ENCODE measurements around the gene GIN1. TPM values are rescaled to one million over a fixed set of nuclear protein-coding genes. Genes with fewer than 3 reads are reported as not detected.
"Not testable (repeated sequence)": the region's sequence is repeated elsewhere in the genome, so short reads cannot be mapped to it uniquely, and the experiment has no call there.

Gene GIN1
- 6.9 TPM in 2 replicates for total RNA-seq (2014; rRNA removed; shearing (Covaris generic))
- polyA plus RNA-seq (2015; cell fraction: cytosol; rRNA removed) = 2.3 and 3.7 TPM in 2 replicates
- polyA plus RNA-seq (2015; cell fraction: nucleus; rRNA removed) = 9.6 and 29.8 TPM in 2 replicates

GRCh38 chr5:103119765-103120606, at the start of gene GIN1, which contains the start of gene PPIP5K2:
TSS of gene GIN1 (minus strand) at chr5:103120138. CDS start at chr5:103108707, 11,431 bp downstream.
TSS of gene PPIP5K2 (plus strand) at chr5:103120301. CDS start at chr5:103129590, 9,289 bp downstream.
- peak; percentile 99 for DNase-seq (ENCODE audit: low read depth, low spot score)
- in situ Hi-C loops (cut with HindIII; ENCODE audit: low pct_unique_long_range_greater_than_20kb, low sequenced_read_pairs) = no loop called here

GRCh38 chr5:103166706-103167105, 46.8 kb upstream of the GIN1 start:
- in situ Hi-C loops (cut with HindIII; ENCODE audit: low pct_unique_long_range_greater_than_20kb, low sequenced_read_pairs) = no loop called here
- DNase-seq (ENCODE audit: low read depth, low spot score) = no peak

GRCh38 chr5:103151156-103151555, 31.2 kb upstream of the GIN1 start:
- DNase-seq (ENCODE audit: low read depth, low spot score) = no peak
- in situ Hi-C loops (cut with HindIII; ENCODE audit: low pct_unique_long_range_greater_than_20kb, low sequenced_read_pairs) = no loop called here

- no peak for DNase-seq (ENCODE audit: low read depth, low spot score)
- in situ Hi-C loops (cut with HindIII; ENCODE audit: low pct_unique_long_range_greater_than_20kb, low sequenced_read_pairs) = no loop called here
These were observed 28.3 kb upstream of the GIN1 start for GRCh38 chr5:103148213-103148612.

GRCh38 chr5:103145196-103145595, 25.3 kb upstream of the GIN1 start:
- in situ Hi-C loops (cut with HindIII; ENCODE audit: low pct_unique_long_range_greater_than_20kb, low sequenced_read_pairs) = no loop called here
- DNase-seq (ENCODE audit: low read depth, low spot score) = no peak

GRCh38 chr5:103142132-103142531, 22.2 kb upstream of the GIN1 start:
- in situ Hi-C loops (cut with HindIII; ENCODE audit: low pct_unique_long_range_greater_than_20kb, low sequenced_read_pairs); DNase-seq (ENCODE audit: low read depth, low spot score): not testable (repeated sequence)

- in situ Hi-C loops (cut with HindIII; ENCODE audit: low pct_unique_long_range_greater_than_20kb, low sequenced_read_pairs) = no loop called here
These were observed 19.4 kb upstream of the GIN1 start for GRCh38 chr5:103139264-103139865.

GRCh38 chr5:103138202-103138690, 18.3 kb upstream of the GIN1 start:
- no peak for DNase-seq (ENCODE audit: low read depth, low spot score)
- in situ Hi-C loops (cut with HindIII; ENCODE audit: low pct_unique_long_range_greater_than_20kb, low sequenced_read_pairs) = no loop called here

More at GRCh38 chr5:103139264-103139865, 19.4 kb upstream of the GIN1 start:
- DNase-seq (ENCODE audit: low read depth, low spot score) = peak; percentile 85

- no peak for DNase-seq (ENCODE audit: low read depth, low spot score)
- in situ Hi-C loops (cut with HindIII; ENCODE audit: low pct_unique_long_range_greater_than_20kb, low sequenced_read_pairs) = no loop called here
These were observed 15.5 kb upstream of the GIN1 start for GRCh38 chr5:103135461-103135860.

- in situ Hi-C loops (cut with HindIII; ENCODE audit: low pct_unique_long_range_greater_than_20kb, low sequenced_read_pairs) = no loop called here
- DNase-seq (ENCODE audit: low read depth, low spot score) = no peak
These were observed 13.3 kb upstream of the GIN1 start for GRCh38 chr5:103133231-103133630.

- in situ Hi-C loops (cut with HindIII; ENCODE audit: low pct_unique_long_range_greater_than_20kb, low sequenced_read_pairs) = no loop called here
- DNase-seq (ENCODE audit: low read depth, low spot score) = no peak
These were observed 12.7 kb upstream of the GIN1 start for GRCh38 chr5:103132684-103133083.

GRCh38 chr5:103128202-103128601, 8.3 kb upstream of the GIN1 start:
- in situ Hi-C loops (cut with HindIII; ENCODE audit: low pct_unique_long_range_greater_than_20kb, low sequenced_read_pairs) = no loop called here
- no peak for DNase-seq (ENCODE audit: low read depth, low spot score)

GRCh38 chr5:103127292-103127817, 7.4 kb upstream of the GIN1 start:
- DNase-seq (ENCODE audit: low read depth, low spot score) = no peak
- in situ Hi-C loops (cut with HindIII; ENCODE audit: low pct_unique_long_range_greater_than_20kb, low sequenced_read_pairs) = no loop called here

- in situ Hi-C loops (cut with HindIII; ENCODE audit: low pct_unique_long_range_greater_than_20kb, low sequenced_read_pairs) = no loop called here
- no peak for DNase-seq (ENCODE audit: low read depth, low spot score)
These were observed 6.6 kb upstream of the GIN1 start for GRCh38 chr5:103126557-103126956.

GRCh38 chr5:103122242-103122641, 2.3 kb upstream of the GIN1 start:
- no peak for DNase-seq (ENCODE audit: low read depth, low spot score)
- in situ Hi-C loops (cut with HindIII; ENCODE audit: low pct_unique_long_range_greater_than_20kb, low sequenced_read_pairs) = no loop called here

- in situ Hi-C loops (cut with HindIII; ENCODE audit: low pct_unique_long_range_greater_than_20kb, low sequenced_read_pairs) = no loop called here
- DNase-seq (ENCODE audit: low read depth, low spot score) = peak; percentile 53
These were observed 766 bp upstream of the GIN1 start for GRCh38 chr5:103120607-103121200.

GRCh38 chr5:103119070-103119764, 721 bp downstream of the GIN1 start:
- in situ Hi-C loops (cut with HindIII; ENCODE audit: low pct_unique_long_range_greater_than_20kb, low sequenced_read_pairs) = no loop called here
- peak; percentile 39 for DNase-seq (ENCODE audit: low read depth, low spot score)

Measured in SK-MEL-5 (cell line).